AG09309 (cell line): ENCODE measurements around the gene PODXL.
"Not testable (repeated sequence)": the region's sequence is repeated elsewhere in the genome, so short reads cannot be mapped to it uniquely, and the experiment has no call there.

Source experiments
- DNase-seq: peaks from one replicate; pipeline ENCODE4 v3.0.0-alpha.2; 2010; ENCODE audit warnings: low read depth
- H3K4me3 ChIP-seq: 2 replicates; pipeline ENCODE4 v1.5.1; 2011; ENCODE audit warnings: mild to moderate bottlenecking, low read depth, low read length, moderate library complexity; ENCODE audit not compliant: control insufficient read depth
- TF ChIP-seq, protein P1 (sequence below): IDR thresholded peaks from 2 replicates; pipeline ENCODE4 v1.5.1; 2011; ENCODE audit warnings: mild to moderate bottlenecking, low read depth, low read length, inconsistent platforms; ENCODE audit not compliant: insufficient read depth, control insufficient read depth; ENCODE audit errors: missing control alignments

The PODXL gene

DNA sequence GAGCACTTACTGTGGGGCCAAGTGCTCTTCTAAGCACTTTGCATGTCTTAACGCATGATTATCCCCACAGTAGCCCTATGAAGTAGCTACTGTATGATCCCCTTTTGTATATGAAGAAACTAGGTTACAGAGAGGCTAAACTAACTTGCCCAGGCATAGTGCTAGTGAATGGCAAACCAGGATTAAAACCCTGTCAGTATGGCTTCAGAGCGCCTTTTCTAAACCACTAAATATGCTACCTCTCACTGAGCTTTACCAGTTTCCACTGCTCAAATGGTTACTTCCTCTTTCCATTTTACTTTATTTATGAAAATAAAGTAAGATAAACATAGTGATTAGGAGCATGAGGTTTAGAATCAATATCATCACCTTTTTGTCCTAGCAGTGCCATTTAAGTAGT lies 73.6 kb downstream of the PODXL start:
- DNase-seq = no peak
- TF ChIP-seq, protein P1, sequence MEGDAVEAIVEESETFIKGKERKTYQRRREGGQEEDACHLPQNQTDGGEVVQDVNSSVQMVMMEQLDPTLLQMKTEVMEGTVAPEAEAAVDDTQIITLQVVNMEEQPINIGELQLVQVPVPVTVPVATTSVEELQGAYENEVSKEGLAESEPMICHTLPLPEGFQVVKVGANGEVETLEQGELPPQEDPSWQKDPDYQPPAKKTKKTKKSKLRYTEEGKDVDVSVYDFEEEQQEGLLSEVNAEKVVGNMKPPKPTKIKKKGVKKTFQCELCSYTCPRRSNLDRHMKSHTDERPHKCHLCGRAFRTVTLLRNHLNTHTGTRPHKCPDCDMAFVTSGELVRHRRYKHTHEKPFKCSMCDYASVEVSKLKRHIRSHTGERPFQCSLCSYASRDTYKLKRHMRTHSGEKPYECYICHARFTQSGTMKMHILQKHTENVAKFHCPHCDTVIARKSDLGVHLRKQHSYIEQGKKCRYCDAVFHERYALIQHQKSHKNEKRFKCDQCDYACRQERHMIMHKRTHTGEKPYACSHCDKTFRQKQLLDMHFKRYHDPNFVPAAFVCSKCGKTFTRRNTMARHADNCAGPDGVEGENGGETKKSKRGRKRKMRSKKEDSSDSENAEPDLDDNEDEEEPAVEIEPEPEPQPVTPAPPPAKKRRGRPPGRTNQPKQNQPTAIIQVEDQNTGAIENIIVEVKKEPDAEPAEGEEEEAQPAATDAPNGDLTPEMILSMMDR = no peak
- H3K4me3 ChIP-seq = no peak overlapping the region

DNA sequence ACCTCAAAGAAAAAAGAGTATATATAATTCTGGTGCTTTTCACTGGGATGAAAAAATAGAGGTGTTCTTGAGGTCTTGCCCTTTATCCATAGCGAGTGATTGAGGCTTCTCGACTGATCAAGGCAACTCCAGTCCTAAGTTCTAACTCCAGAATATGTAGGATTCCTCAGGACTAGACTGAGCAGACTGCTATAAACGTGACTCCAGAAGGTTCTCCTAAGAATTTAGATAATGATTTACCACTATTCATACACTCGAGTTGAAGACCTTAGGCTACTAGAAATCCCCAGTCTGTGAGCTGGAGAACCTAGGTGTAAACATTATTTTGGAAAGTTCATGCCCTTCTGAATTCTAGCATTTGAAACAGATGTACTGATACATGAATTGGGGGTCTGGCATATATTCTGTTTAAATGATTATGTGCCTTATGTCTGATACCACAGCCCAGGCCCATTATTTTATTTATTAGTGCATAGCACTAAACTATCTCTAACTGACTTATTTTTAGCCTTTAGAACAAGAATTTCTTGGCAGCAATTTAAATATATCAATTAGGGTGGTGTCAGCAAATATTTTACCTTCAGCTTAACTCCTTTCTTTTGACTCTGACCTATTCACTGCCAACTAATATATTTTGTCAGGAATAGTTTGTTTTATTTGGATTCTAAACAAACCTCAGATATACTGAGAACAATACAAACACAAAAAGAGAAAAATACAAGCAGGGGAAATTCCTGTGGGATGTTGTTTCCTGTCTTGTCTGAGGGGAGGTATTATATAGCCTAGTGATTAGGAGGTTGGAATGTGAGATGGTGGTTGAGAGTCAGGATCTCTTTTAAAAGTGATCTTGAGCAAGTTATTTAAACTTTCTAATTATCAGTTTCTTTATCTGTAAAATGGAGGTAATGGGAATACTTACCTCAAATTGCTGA lies 75.8 kb downstream of the PODXL start:
- H3K4me3 ChIP-seq = no peak overlapping the region
- DNase-seq = no peak
- TF ChIP-seq, protein P1 = no peak

DNA sequence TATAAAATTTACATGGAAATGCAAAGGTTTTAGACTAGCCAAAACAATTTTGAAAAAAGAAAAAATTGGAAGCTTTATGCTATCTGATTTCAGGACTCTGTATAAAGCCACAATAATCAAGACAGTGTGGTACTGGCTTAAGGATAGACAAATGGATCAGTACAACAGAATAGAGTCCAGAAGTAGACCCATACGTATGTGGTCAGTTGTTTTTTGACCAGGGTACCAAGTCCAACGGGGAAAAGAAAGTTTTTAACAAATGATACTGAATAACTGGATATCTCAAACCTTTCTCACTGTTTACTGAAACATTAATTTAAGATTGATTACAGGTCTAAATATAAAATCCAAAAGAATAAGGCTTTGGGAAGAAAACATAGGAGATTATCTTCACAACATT lies 79.7 kb downstream of the PODXL start:
- no peak for DNase-seq
- TF ChIP-seq, protein P1 = no peak
- no peak overlapping the region for H3K4me3 ChIP-seq

DNA sequence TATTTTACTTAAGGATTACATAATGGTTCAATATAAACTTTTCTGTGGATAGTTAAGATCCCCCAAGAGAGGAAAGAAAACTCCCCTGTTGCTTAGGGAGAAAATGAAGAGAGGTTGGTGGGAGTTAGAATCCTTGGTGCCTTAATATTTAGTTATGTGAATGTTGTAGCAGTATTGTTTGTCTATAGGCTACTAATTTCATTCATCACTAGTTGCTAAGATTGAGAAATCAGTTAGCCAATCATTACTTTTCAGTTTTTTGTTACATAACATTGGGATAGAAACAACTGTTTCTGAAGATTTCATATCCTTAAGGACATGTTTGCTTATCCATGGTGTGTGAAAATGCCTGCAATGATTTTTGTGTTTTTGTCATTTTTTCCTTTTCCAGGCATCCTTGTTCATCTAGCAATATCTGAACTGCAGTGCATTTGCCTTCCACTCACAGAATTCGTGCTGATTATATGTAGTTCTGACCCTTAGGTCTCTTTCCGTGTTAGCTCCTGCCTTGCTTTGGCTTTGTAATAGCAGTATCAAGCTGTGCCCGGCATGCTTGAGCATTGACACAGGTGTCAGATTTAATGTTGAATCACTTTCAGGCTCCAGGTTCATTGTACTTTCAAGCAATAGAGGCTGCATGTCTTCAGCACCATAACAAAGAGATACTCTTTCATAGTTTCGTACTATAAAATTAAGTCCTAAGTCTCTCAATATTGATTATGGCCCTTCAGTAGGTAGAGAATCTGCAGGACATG lies 85.0 kb downstream of the PODXL start:
- TF ChIP-seq, protein P1 = no peak
- DNase-seq = no peak
- no peak overlapping the region for H3K4me3 ChIP-seq

DNA sequence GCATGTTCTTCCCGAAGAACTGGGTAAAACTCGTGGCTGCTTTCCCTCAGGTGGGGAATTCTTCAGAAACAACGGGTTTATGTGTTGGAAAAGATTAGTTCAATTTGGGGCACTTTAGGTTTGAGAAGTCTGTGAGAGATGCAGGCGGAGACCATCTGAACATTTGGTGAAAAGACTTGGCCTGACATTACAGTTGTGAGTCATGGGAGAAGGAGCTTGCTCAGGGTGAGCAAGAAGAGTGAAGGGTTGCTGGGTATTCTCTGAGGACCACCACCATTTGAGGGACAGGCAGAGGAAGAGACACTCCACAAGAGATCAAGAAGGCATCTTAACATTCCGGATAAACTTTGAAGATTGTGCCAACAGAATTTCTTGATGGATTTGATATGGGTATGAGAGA lies 88.6 kb downstream of the PODXL start:
- TF ChIP-seq, protein P1 = no peak

DNA sequence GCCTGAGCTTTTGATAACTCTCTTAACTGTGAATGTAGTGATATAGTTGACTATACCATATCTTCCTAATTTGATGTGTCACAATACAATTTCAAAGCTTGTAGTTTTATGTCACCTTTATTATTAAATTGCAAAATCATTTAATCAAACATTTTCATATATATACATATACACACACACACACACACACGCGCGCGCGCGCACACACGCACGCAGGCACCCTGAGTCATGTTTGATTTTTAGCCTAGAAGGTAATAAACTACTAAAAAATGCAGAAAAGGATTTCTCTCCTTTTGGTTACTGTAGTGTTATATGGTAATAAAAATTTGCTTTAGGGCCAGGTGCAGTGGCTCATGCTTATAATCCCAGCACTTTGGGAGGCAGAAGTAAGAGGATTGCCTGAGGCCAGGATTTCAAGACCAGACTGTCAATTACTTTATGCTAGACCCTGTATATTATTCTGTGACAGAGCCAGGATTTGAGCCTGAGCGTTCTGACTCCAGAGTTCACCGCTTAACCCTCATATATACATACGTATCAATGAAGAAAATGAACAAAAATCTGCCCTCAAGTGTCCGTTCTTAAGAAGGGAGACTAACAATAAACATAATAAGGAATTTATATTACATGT lies 89.6 kb downstream of the PODXL start:
- DNase-seq = no peak
- H3K4me3 ChIP-seq = no peak overlapping the region
- TF ChIP-seq, protein P1 = no peak

More for the DNA sequence above, 88.6 kb downstream of the PODXL start:
- no peak for DNase-seq
- no peak overlapping the region for H3K4me3 ChIP-seq

DNA sequence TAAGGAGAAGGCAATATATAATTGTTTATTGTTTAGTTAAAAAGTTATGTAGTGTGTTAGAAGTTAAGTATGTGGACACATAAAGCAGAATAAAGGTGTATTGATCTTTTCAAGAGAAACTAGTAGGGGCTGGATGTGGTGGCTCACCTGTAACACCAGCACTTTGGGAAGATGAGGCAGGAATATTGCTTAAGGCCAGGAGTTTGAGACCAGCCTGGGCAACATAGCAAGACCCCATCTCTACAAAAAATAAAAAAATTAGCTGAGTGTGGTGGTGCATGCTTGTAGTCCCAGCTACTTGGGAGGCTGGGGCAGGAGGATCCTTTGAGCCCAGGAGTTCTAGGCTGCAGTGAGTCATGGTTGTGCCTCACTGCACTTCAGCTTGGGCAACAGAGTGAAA lies 93.7 kb downstream of the PODXL start:
- H3K4me3 ChIP-seq, DNase-seq: not testable (repeated sequence)
